Jurkat, Clone E6-1 (cell line): ENCODE measurements around the gene DEPDC1B. TPM values are rescaled to one million over a fixed set of nuclear protein-coding genes. Genes with fewer than 3 reads are reported as not detected.
"Not testable (repeated sequence)": the region's sequence is repeated elsewhere in the genome, so short reads cannot be mapped to it uniquely, and the experiment has no call there.

Experiments used
- DNase-seq: peaks from one replicate; pipeline ENCODE4 v3.0.0-alpha.2; 2011; ENCODE audit warnings: low read depth, low spot score
- H3K4me3 ChIP-seq: 2 replicates; pipeline ENCODE4 v1.5.1; 2011; ENCODE audit warnings: mild to moderate bottlenecking, low read length, control low read depth, moderate library complexity
- polyA plus RNA-seq: library from polyadenylated mRNA; unstranded; fragments of >200 nt; gene quantifications from one replicate; pipeline ENCODE4 v1.2.1, GENCODE V29; 2012; ENCODE audit warnings: missing spikeins; ENCODE audit not compliant: insufficient read length, insufficient read depth

Gene DEPDC1B, protein sequence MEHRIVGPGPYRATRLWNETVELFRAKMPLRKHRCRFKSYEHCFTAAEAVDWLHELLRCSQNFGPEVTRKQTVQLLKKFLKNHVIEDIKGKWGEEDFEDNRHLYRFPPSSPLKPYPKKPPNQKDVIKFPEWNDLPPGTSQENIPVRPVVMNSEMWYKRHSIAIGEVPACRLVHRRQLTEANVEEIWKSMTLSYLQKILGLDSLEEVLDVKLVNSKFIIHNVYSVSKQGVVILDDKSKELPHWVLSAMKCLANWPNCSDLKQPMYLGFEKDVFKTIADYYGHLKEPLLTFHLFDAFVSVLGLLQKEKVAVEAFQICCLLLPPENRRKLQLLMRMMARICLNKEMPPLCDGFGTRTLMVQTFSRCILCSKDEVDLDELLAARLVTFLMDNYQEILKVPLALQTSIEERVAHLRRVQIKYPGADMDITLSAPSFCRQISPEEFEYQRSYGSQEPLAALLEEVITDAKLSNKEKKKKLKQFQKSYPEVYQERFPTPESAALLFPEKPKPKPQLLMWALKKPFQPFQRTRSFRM
- 58.0 TPM for polyA plus RNA-seq

DNA sequence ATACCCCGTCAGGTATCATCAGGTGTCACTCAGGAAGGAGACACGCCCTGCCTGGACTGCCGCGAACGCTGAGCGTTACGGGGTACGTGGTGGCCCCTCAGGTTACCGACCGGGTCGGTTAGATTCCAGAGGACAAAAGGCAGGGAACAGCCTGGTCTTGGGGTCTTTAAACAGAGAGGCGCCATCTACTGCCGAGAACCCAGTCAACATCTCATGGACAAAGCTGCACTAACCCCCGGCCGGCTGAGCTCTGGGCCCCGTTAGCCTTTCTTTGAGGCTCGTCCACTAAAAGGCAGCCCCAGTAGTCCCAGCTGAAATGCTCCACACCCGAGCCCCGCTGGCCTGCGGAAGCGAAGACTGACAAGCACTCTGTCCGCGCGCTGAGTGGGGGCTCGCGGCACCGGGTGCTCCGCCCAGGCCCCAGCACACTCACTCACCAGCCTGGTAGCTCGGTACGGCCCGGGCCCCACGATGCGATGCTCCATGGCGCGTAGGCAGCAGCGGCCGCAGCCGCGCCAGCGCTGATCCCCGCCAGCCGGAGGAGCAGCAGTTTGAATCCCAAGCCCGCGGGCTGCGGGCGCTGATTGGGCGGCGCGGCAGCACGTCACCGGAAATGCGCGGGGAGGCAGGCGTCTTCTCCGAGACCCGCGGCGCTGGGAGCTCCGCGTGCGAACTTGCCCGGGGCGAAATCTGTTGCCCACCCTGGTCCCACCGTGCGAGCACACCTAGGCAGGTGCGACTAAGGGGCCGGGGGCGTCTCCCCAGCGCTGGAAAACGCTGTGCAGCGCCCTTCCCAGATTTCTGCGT, at the start of gene DEPDC1B:
TSS of gene DEPDC1B (minus strand) at position 558 of the 807 bp plus-strand sequence. CDS start at position 485, 73 bp downstream.
- H3K4me3 ChIP-seq = peak within 1 kb of the TSS; percentile 91
- DNase-seq = peak; percentile 86

DNA sequence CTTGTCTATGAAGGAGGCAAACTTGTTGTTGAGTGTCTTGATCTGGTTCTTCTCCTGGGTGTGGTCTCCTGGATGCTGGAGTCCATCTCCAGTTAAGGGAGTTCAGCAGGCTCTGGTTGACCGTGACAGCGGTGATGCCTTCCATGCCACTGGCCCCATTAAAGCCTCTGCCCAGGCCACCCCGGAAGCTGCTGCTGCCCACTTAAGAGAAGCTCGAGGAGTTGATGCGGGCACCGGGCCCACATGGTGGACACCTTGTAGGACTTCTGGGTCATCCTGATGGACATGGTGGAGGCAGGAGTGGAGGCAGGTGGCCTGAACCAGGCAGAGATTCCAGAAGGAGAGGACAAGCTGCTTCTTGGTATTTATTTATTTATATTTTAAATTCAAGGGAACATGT, 44.7 kb upstream of the DEPDC1B start:
- H3K4me3 ChIP-seq = no peak overlapping the region
- DNase-seq = no peak

DNA sequence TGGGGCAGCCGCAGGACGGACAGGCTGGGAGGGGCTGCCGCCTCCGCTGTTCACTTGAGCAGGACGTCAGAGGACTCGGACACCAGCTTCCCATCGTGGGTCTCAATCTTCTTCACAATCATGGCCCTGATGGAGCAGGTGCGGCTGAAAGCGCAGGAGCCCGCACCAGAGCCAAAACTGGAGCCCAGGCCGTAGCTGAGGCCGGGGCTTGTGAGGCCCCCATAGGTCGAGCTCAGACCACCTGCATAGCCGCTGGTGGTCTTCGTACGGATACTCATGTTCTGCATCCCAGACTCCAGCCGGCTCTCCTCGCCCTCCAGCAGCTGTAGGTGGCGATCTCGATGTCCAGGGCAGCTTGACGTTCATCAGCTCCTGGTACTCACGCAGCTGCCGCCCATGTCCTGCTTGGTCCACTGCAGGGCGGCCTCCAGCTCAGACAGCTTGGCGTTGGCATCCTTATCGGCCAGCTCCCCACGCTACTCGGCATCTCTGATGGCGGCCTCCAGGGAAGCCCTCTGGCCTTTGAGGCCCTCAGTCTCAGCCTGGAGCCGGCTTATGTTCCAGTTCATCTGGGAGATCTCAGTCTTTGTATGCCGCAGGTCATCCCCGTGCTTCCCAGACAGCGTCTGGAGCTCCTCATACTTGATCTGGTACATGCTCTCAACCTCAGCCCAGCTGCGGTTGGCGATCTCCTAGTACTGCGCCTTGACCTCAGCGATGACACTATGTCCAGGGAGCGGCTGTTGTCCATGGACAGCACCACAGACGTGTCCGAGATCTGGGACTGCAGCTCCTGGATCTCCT, 43.7 kb upstream of the DEPDC1B start:
- no peak for DNase-seq

DNA sequence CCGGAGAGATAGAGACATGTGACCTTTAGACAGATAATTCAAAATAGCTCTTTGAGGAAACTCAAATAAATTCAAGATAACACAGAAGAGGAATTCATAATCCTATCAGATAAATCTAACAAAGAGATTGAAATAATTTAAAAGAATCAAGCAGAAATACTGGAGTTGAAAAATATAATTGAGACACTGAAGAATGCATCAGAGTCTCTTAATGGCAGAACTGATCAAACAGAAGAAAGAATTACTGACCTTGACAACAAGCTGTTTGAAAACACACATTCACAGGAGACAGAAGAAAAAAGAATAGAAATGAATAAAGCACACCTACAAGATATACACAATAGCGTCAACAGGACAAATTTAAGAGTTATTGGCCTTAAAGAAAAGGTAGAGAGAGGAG, 40.4 kb upstream of the DEPDC1B start:
- no peak for DNase-seq
- no peak overlapping the region for H3K4me3 ChIP-seq

More for the DNA sequence above, 43.7 kb upstream of the DEPDC1B start:
- no peak overlapping the region for H3K4me3 ChIP-seq

DNA sequence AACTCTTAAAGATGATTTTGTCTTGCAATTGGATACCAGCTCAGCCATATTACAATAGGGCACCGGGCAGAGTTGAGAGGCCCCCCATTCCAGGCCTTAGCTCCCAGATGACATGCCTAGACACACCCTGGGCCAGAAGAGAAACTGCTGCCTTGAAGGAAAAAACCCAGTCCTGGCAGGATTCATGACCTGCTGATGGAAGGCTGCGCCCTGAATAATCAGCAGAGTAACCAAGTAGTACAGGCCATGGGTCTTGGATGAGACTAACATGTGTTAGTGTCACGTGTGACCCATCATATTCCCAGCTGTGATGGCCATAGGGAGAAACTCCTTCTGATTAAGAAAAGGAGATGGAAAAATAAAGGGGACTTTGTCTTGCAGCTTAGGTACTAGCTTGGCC, 39.0 kb upstream of the DEPDC1B start:
- DNase-seq = no peak
- H3K4me3 ChIP-seq = no peak overlapping the region

DNA sequence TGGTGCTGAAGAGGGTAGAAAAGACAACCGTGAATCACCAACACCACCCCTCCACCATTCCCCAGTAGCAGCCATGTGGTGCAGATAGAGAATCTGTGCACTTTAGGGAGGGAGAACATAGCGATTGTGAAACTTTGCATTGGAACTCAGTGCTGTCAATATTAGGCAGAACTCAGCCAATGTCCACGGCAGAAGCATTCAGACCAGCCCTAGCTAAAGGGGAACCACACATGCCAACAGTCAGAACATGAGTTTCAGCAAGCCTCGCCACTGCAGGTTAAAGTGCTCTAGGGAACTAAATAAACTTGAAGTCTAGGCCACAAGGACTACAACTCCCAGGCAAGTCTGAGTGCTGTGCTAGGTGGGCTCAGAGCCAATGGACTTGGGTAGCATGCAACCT, 38.5 kb upstream of the DEPDC1B start:
- DNase-seq = no peak
- H3K4me3 ChIP-seq = no peak overlapping the region

DNA sequence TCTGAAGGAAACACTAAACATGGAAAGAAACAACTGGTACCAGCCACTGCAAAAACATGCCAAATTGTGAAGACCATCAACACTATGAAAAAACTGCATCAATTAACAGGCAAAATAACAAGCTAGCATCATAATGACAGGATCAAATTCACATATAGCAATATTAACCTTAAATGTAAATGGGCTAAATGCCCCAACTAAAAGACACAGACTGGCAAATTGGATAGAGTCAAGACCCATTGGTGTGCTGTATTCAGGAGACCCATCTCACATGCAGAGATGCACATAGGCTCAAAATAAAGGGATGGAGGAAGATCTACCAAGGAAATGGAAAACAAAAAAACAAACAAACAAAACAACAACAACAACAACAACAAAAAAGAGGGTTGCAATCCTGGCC, 30.9 kb upstream of the DEPDC1B start:
- not testable (repeated sequence) for H3K4me3 ChIP-seq

DNA sequence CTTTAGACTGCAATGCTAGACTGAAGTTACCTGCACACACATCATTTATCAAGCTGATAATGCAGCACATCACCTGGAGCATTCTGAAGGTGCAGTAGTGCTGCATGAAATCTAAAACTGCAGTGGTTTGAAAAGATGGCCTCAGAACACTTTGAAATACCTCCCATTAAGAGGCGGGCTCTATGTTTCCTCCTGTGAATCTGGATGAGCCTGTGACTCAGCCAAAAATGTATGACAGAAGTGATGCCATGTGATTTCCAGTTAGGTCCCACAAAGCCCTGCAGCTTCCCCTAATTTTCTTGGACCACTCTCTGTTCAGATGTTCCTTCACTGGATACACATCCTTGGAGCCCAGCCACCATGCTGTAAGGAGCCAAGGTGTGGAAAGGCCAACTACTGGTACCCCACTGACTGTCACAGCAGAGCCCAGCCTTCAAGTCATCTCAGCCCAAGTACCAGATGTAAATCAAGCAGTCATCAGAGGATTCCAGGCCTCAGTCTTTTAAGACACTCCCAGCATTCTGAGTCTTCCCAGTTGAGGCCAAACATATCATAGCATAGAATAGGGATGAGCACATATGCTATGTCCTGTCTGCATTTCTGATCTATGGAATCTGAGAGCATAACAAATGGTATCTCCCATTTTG, 27.2 kb upstream of the DEPDC1B start:
- no peak for DNase-seq
- H3K4me3 ChIP-seq = no peak overlapping the region

More for the DNA sequence above, 30.9 kb upstream of the DEPDC1B start:
- not testable (repeated sequence) for DNase-seq

DNA sequence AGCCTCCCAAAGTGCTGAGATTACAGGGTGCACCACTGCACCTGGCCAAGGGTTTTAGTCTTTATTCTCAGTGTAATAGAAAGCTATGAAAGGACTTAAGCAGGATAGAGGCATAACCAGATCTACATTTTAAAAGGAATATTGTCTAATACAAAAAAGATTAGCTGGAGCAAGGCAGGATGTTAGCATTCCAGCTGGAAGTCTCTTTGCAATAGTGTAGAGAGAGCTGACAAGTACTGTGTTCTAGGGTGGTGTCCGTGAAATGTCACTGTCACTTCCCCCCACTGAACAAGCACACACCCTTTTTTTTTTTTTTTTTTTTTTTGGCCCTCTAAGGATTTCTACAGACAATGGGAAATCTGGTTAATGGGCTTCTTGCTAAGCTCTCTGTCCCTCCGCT, 24.2 kb upstream of the DEPDC1B start:
- no peak for DNase-seq
- H3K4me3 ChIP-seq = no peak overlapping the region

DNA sequence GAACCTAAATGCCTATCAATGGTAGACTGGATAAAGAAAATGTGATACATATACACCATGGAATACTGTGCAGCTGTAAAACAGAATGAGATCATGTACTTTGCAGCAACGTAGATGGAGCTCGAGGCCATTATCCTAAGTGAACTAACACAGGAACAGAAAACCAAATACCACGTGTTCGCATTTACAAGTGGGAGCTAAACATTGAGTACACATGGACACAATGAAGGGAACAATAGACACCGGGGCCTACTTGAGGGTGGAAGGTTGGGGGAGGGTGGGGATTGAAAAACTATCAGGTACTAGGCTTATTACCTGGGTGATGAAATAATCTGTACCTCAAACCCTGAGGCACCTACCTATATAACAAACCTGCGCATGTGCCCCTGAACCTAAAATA, 22.4 kb upstream of the DEPDC1B start:
- no peak overlapping the region for H3K4me3 ChIP-seq
- DNase-seq = no peak

DNA sequence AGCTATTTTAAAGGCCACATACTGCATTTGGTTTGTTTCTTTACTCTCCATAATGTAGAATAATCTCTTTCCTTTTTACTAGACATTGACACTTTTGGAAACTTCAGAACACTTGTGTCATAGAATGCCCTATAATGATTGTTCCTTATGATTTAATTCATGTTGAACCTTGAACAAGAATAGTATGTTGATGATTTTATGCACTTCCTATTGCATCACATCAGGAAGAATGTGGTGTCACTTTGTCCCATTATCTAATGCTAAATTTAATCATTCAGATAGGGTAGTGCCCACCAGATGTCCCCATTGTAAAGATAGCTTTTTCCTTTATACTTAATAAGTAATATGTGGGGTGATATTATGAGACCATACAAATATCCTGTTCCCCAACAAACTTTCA, 19.4 kb upstream of the DEPDC1B start:
- no peak overlapping the region for H3K4me3 ChIP-seq
- no peak for DNase-seq

DNA sequence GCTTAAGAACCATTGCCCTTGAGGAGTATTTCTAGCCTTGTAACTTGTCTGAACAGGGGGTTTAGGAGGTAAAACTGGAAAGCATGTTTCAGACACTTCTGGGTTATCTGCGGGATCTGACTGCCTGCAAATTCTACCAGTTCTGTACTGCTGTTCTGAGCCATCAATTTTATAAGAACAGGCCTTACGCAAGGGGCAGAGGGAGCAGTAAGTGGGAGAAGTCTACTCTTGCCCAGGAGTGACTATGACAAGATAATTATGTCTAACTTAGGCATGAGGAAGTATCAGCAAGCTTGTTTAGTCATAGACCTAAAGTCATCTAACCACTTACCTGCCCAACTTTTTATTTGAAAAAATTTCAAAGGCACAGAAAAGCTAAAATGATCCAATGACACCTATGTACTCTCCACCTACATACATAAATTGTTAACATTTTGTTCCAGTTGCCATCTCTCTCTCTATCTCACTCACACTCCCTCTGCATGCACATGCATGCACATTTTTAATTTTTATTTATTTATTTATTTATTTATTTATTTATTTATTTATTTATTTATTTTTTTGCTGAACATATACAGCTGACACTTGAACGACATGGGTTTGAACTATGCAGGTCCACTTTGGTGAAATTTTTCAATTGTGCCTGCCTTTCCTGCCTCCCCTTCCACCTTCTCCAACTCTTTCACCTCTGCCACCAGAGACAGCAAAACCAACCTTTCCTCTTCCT, 18.4 kb upstream of the DEPDC1B start:
- DNase-seq = no peak
- H3K4me3 ChIP-seq = no peak overlapping the region

DNA sequence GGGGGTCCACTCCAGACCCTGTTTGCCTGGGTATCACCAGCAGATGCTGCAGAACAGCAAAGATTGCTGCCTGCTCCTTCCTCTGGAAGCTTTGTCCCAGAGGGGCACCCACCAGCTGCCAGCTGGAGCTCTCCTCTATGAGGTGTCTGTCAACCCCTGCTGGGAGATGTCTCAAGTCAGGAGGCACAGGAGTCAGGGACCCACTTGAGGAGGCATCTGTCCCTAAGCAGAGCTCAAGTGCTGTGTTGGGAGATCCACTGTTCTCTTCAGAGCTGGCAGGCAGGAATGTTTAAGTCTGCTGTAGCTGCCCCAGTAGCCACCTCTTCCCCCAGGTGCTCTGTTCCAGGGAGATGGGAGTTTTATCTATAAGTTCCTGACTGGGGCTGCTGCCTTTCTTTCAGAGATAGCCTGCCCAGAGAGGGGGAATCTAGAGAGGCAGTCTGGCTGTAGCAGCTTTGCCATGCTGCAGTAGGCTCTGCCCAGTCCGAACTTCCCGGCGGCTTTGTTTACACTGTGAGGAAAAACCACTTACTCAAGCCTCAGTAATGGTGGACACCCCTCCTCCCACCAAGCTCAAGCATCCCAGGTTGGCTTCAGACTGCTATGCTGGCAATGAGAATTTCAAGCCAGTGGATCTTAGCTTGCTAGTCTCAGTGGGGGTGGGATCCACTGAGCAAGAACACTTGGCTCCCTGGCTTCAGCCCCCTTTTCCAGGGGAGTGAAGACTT, 15.4 kb upstream of the DEPDC1B start:
- H3K4me3 ChIP-seq, DNase-seq: not testable (repeated sequence)

DNA sequence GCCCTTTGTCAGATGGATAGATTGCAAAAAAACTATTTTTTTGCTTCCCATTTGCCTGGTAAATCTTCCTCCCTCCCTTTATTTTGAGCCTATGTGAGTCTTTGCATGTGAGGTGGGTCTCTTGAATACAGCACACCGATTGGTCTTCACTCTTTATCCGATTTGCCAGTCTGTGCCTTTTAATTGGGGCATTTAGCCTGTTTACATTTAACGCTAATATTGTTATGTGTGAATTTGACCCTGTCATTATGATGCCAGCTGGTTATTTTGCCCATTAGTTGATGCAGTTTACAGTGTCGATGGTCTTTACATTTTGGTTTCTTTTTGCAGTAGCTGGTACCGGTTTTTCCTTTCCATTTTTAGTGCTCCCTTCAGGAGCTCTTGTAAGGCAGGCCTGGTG, 13.0 kb upstream of the DEPDC1B start:
- H3K4me3 ChIP-seq = no peak overlapping the region
- DNase-seq = no peak

DNA sequence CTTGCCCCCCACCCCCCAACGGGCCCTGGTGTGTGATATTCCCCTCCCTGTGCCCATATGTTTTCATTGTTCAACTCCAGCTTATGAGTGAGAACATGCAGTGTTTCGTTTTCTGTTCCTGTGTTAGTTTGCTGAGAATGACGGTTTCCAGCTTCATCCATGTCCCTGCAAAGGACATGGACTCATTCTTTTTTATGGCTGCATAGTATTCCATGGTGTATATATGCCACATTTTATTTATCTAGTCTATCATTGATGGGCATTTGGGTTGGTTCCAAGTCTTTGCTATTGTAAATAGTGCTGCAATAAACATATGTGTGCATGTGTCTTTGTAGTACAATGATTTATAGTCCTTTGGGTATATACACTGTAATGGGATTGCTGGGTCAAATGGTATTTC, 11.9 kb upstream of the DEPDC1B start:
- not testable (repeated sequence) for H3K4me3 ChIP-seq, DNase-seq

DNA sequence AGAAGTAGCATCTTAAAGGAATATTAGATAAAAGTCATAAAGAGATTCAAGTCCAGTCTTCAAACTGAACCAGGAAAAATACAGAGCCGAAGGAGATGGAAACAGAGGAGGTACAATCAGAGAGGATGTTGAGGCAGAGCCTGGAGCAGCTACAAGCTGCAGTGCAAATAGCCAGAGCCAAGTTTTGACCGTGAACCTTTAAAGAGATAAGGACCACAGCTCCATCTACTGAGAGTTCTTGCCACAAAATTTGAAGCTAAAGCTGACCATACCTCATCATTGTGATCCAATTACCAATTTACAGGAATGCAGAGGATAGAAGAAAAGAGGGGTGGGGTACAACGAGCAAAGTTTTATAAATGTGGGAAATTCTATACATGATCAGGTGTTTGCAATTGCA, 10.4 kb upstream of the DEPDC1B start:
- DNase-seq = no peak
- no peak overlapping the region for H3K4me3 ChIP-seq

DNA sequence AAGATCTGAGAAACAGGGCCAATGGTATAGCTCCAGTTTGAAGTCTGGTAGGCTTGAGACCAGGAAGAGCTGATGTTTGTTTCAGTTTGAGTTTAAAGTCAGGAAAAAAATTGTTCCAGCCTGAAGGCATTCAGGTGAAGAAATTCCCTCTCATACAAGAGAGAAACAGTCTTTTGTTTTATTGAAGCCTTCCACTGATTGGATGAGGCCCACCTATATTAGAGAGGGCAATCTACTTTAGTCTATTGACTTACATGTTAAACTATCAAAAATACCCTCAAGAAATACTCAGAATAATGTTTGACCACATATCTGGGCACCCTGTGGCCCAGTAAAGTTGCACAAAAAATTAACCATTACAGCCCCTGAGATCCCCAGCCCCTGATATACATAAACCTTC, 5.2 kb upstream of the DEPDC1B start:
- no peak for DNase-seq
- no peak overlapping the region for H3K4me3 ChIP-seq

DNA sequence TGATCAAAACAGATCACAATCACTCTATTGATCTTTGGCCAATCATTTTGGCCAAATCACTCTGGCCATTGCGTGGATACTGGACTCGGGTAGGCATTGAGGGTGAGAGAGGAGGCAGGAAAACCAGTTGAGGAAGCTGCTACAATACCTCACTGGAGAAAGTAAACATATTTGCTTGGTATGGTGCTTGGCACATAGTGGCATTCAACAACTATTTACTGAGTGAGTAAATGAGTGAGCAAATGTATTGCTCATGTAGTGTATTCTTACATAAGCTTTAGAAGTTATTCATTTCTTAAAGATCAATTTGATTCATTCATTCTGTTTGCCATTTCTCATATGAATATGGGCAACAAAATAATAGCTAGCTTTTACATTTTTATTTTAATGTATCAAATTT, 4.0 kb upstream of the DEPDC1B start:
- H3K4me3 ChIP-seq = no peak overlapping the region
- DNase-seq = no peak
